Fibroblast of the aortic adventitia (primary cell): ENCODE results near the gene CFAP58. TPM values are rescaled to one million over a fixed set of nuclear protein-coding genes. Genes with fewer than 3 reads are reported as not detected.

ENCODE experiments used
- DNase-seq: peaks from one replicate; pipeline ENCODE4 v3.0.0-alpha.2; 2010; ENCODE audit warnings: low read depth
- H3K4me3 ChIP-seq: 2 replicates; pipeline ENCODE4 v1.5.1; 2011; ENCODE audit warnings: low read depth, mild to moderate bottlenecking, control low read depth, low read length, moderate library complexity
- total RNA-seq: library from RNA; depleted of rRNA; stranded (reverse); fragments of >200 nt; gene quantifications from 2 replicates; pipeline ENCODE4 v1.2.3, GENCODE V29; 2012; ENCODE audit warnings: low replicate concordance
- TF ChIP-seq, protein P1 (sequence below): IDR thresholded peaks from 2 replicates; pipeline ENCODE4 v1.5.1; 2011; ENCODE audit warnings: mild to moderate bottlenecking, low read length, control low read depth, inconsistent platforms; ENCODE audit not compliant: insufficient read depth

CFAP58 gene
- total RNA-seq, 1 donor: 0.36 TPM

- no peak overlapping the region for H3K4me3 ChIP-seq
- no peak for DNase-seq
- TF ChIP-seq, protein P1, sequence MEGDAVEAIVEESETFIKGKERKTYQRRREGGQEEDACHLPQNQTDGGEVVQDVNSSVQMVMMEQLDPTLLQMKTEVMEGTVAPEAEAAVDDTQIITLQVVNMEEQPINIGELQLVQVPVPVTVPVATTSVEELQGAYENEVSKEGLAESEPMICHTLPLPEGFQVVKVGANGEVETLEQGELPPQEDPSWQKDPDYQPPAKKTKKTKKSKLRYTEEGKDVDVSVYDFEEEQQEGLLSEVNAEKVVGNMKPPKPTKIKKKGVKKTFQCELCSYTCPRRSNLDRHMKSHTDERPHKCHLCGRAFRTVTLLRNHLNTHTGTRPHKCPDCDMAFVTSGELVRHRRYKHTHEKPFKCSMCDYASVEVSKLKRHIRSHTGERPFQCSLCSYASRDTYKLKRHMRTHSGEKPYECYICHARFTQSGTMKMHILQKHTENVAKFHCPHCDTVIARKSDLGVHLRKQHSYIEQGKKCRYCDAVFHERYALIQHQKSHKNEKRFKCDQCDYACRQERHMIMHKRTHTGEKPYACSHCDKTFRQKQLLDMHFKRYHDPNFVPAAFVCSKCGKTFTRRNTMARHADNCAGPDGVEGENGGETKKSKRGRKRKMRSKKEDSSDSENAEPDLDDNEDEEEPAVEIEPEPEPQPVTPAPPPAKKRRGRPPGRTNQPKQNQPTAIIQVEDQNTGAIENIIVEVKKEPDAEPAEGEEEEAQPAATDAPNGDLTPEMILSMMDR: no peak
Measured at GRCh38 chr10:104323085-104323484, 30.5 kb upstream of the CFAP58 start.

DNA sequence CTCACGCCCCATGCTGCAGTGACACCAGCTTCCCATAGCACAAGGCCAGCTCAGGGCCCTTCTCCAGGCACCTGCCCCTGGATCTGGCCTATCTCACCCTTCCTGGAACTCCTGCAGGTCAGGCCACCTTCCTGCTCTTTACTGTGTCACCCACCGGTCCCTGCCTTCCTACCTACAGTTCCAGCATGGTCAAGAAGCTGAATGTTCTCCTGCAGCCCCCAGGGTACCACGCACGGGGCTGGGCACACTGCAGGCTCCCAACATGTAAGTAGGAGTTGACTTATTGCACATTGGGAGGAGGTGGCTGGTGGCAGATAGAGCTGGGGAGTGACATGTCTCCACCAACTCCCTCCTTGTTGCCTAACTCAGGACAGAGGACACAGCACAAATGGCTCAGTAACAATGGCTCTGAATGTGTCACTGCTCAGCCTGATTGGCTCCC, 29.9 kb upstream of the CFAP58 start:
- TF ChIP-seq, protein P1: no peak
- no peak overlapping the region for H3K4me3 ChIP-seq
- DNase-seq: no peak

GRCh38 chr10:104324221-104324686, 29.4 kb upstream of the CFAP58 start:
- DNase-seq: no peak
- H3K4me3 ChIP-seq: no peak overlapping the region
- TF ChIP-seq, protein P1: no peak

DNA sequence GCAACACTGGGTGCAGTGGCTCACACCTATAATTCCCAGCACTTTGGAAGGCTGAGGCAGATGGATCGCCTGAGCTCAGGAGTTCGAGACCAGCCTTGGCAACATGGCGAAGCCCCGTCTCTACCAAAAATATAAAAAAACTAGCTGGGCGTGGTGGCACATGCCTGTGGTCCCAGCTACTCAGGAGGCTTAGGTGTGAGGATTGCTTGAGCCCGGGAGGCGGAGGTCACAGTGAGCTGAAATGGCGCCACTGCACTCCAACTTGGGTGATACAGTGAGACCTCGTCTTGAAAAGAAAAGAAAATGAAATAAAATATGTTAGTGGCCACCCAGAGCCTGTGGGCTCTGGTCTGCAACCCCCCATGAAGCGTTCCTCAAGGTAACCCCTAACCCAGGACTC, 28.7 kb upstream of the CFAP58 start:
- H3K4me3 ChIP-seq: no peak overlapping the region
- DNase-seq: no peak

GRCh38 chr10:104325436-104326435, 27.9 kb upstream of the CFAP58 start:
- H3K4me3 ChIP-seq: no peak overlapping the region
- TF ChIP-seq, protein P1: no peak
- no peak for DNase-seq

More for the DNA sequence above, 28.7 kb upstream of the CFAP58 start:
- TF ChIP-seq, protein P1: no peak

DNA sequence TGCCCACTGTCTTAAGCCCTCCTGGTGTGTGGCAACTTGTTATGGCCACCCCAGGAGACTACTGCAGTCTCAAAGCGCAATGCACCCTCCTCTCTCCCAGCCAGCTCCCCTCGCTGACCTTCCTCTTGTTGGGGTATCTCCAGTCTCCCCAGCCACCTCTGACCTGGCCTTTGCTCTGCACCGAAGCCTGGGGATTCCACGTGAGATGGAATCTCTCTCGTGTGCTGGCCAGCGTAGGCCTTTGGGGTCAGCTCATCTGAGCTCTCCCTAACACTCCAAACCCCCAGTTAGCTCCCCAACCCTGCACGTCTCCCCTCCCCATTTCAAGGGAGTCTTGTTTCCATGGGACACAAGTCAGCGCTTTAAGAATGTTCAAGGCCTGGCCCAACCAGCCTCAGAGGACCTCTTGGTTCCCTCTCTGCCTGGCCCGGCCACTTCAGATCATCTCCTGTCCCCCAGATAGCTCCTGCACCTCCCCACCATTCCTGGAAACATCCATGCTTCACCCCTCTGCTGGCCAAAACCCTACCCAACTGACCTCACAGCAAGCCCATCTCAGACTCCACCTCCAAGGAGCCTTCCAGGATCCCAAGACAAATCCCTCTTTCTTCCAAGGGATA, 26.5 kb upstream of the CFAP58 start:
- DNase-seq: no peak
- peak overlapping the region; percentile 61 for H3K4me3 ChIP-seq
- TF ChIP-seq, protein P1: no peak
